Measurements from ENCODE around the gene AMPH.

DNA sequence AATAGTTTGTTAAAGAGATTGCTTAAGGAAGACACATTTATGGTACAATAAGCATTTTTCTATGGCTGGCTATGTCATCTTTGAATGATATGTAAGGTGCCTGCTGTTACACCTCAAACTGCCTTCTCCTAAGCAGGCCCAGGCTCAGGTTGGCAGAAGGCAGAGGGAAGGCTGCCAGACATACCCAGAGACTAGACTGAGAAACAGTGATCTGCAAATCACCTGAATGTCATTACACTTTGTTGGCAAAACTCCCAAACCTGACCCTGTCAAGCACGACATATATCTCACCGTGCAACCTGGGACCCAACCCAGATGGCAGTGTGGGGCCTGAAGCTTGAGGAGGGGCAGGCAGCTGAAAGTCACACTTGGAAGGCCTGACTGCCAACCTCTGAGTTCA, 221.1 kb downstream of the AMPH start:
- TF ChIP-seq CTCF (IDR thresholded peaks at IDR 0.05) (no peak), POLR2A (IDR thresholded peaks at IDR 0.05) (no peak)

Data from uterus (tissue), 2 donors.